Embryonic facial prominence (tissue), 1 donor: Measurements from ENCODE around the gene SMG7.
A peak's percentile ranks its signal among the peaks of the same experiment; 100 is the strongest.

ENCODE experiments used
- DNase-seq: peaks from one replicate; pipeline ENCODE4 v3.0.0-alpha.2; 2016; ENCODE audit errors: extremely low spot score

Gene SMG7

GRCh38 chr1:183467687-183468086 lies 4.6 kb upstream of the SMG7 start:
- DNase-seq, result no peak

GRCh38 chr1:183470147-183470960 lies 1.9 kb upstream of the SMG7 start:
- DNase-seq, result peak; percentile 25

GRCh38 chr1:183470961-183471742 lies 1.1 kb upstream of the SMG7 start:
- DNase-seq, result peak; percentile 70

DNA sequence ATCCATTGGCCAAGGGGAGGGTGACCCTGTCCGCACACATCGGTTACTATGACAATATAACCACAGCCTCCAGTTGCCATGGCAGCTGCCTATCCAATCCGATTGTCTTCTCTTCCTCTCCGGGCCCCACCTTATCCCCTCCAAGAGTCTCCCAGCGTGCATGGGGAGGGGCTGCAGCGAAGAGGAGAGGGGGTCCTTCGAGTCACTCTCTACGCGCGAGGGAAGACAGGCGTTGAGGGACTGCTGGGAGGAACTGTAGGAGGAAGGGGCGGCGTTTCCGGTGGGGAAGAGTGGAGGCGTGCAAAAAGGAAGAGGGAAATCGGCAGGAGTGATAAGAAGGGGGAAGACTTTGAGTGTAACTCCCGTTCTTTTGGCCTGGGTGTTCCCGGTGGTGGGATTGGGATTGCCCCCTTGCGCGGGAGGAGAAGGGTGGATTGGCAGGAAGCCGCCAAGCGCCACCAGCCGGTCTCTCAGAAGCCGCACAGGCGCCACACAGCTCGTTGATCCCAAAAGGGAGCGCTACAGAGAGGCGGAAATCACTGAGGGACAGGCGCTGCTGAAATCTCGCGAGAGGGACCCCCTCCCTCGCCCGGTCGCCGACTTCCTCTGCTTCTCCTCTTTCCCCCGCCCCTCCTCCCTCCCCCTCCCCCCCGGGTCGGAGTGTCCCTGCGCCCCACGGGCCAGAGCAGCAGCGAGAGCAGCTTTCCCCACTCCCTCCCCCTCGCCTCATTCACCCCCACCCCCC lies 384 bp upstream of the SMG7 start:
- DNase-seq, result peak; percentile 98

- no peak for DNase-seq
Measured at GRCh38 chr1:183473217-183473536, 878 bp downstream of the SMG7 start.

DNA sequence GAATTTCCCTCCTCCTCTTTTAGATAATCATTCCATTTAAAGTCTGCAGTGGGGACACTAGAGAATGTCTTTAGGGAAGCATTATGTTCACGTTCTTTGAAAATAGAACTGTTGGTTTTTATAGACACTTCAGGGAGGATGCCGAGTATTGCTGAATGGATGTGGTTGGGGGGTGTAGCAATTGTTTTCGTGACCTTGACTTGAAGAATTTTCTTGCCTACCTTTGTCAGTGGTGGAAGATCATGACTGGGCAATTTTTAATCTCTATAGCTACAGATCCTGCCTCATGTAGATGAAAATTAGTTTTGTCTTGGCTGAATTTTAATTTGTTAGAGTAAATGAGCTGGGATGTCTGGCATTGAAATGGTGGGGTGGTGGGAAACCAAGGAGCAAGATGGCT lies 3.8 kb downstream of the SMG7 start:
- DNase-seq, result no peak

GRCh38 chr1:183477986-183478781 lies 5.9 kb downstream of the SMG7 start:
- no peak for DNase-seq

GRCh38 chr1:183480971-183481441 lies 8.7 kb downstream of the SMG7 start:
- DNase-seq, result no peak

- DNase-seq, result no peak
Measured at GRCh38 chr1:183483224-183483623, 10.9 kb downstream of the SMG7 start.

- no peak for DNase-seq
Measured at GRCh38 chr1:183484254-183484653, 12.0 kb downstream of the SMG7 start.

- DNase-seq, result no peak
Measured at GRCh38 chr1:183484851-183485250, 12.6 kb downstream of the SMG7 start.

- DNase-seq, result no peak
Measured at GRCh38 chr1:183487674-183488442, 15.6 kb downstream of the SMG7 start.

GRCh38 chr1:183490932-183491331 lies 18.6 kb downstream of the SMG7 start:
- DNase-seq, result no peak

- DNase-seq, result no peak
Measured at GRCh38 chr1:183493540-183494245, 21.4 kb downstream of the SMG7 start.

DNA sequence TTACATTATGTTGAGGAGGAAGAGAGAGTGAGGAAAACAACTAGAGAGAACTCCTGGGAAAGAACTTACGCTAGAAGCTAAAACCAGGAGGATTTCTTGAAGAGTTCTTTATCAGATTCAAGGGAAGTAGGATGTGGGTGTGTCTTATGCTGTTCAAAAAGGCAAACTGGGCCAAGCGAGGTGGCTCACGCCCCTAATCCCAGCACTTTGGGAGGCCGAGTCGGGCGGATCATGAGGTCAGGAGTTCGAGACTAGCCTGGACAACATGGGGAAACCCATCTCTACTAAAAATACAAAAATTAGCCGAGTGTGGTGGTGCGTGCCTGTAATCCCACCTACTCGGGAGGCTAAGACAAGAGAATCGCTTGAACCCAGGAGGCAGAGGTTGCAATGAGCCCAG lies 23.1 kb downstream of the SMG7 start:
- DNase-seq, result no peak

DNA sequence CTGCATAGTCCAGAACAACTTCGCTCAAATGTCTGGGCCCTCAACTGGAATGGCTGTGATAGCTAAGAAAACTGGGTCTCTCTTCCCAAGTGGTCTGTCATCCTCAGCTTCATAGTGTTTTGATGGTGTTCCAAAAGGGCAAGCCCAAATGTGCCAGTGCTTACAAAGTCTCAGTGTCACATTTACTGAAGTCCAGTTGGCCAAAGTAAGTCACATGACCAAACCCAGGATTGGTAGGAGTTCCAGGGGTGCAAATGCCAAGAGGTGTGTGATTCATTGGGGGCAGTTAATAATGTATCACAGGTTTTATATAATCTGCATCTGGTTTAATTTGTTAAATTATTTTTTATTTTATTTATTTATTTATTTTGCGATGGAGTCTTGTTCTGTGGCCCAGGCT lies 24.9 kb downstream of the SMG7 start:
- no peak for DNase-seq

DNA sequence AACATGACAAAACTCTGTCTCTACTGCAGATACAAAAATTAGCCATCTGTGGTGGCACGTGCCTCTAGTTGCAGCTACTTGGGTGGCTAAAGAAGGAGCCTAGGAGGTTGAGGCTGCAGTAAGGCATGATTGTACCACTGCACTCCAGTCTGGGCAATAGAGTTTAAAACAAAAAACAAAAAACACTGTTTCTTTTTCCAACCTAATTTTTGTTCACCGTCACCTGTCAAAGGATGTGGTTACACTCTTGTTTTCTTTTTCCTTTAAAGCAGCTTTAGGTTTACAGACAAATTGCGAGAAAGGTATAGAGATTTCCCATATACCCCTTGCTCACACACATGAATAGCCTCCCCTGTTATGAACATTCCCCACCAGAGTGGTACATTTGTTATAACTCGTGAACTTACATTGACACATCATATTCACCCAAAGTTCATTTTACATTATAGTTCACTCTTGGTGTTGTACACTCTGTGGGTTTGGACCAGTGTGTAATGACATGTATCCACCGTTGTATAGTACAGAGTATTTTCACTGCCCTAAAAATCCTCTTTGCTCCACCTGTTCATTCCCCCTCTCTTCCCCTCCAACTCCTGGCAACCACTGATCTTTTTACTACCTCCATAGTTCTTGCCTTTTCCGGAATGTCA lies 26.2 kb downstream of the SMG7 start:
- DNase-seq, result no peak

DNA sequence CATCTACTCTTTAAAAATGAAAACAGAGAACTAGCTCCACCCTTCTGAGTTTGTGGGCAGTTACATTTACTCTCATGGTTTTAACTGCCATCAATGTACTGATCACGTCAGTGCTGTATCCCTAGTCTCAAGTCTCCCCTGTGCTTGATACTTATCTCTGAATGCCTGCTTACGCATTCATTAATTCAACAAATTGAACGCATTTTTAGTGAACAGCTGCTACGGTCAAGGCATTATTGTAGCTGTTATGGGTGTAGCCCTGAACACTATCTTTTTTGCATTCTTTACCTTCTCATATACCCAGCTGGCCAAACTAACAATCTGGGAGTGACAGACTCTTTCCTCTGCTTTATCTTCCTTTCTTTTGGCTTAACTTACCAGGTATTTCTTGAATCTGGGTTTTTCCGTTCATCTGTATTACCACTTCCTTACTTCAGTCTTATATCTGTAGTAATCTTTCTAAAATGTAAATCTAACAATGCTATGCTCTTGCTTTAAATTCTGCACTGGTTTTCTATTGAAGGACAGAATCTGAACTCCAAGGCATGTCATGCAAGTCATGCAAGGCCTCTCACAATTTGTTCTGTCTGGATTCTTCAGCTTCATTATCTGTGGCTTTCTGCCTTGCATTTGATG lies 33.3 kb downstream of the SMG7 start:
- DNase-seq, result no peak

GRCh38 chr1:183506561-183506960 lies 34.3 kb downstream of the SMG7 start:
- no peak for DNase-seq
